GM19397 (cell line): ENCODE results near the gene IFIT3.
A peak's percentile ranks its signal among the peaks of the same experiment; 100 is the strongest.
"Not testable (repeated sequence)": the region's sequence is repeated elsewhere in the genome, so short reads cannot be mapped to it uniquely, and the experiment has no call there.

Experiments
- ATAC-seq: cut with Tn5 transposase; IDR thresholded peaks from one replicate; pipeline ENCODE4 v1.9.1; 2021; ENCODE audit warnings: mild to moderate bottlenecking, moderate library complexity; ENCODE audit not compliant: unreplicated experiment

Gene IFIT3

GRCh38 chr10:89331487-89332122 lies 3.8 kb downstream of the IFIT3 start:
- ATAC-seq: not testable (repeated sequence)

- no peak for ATAC-seq
Measured at GRCh38 chr10:89332123-89332633, 4.4 kb downstream of the IFIT3 start.

GRCh38 chr10:89335226-89335625 lies 7.4 kb downstream of the IFIT3 start:
- no peak for ATAC-seq

- no peak for ATAC-seq
Measured at GRCh38 chr10:89336241-89336640, 8.4 kb downstream of the IFIT3 start.

- no peak for ATAC-seq
Measured at GRCh38 chr10:89337484-89337883, 9.7 kb downstream of the IFIT3 start.

- ATAC-seq: no peak
Measured at GRCh38 chr10:89338713-89339112, 10.9 kb downstream of the IFIT3 start.

- ATAC-seq: no peak
Measured at GRCh38 chr10:89339875-89340274, 12.1 kb downstream of the IFIT3 start.

GRCh38 chr10:89341649-89342048 lies 13.9 kb downstream of the IFIT3 start:
- ATAC-seq: no peak

- ATAC-seq: no peak
Measured at GRCh38 chr10:89342206-89342958, 14.6 kb downstream of the IFIT3 start.

GRCh38 chr10:89343089-89343767 lies 15.4 kb downstream of the IFIT3 start:
- no peak for ATAC-seq

GRCh38 chr10:89344156-89344555 lies 16.4 kb downstream of the IFIT3 start:
- ATAC-seq: no peak

- no peak for ATAC-seq
Measured at GRCh38 chr10:89345367-89346000, 17.7 kb downstream of the IFIT3 start.

GRCh38 chr10:89346405-89347254 lies 18.8 kb downstream of the IFIT3 start:
- ATAC-seq: no peak

- ATAC-seq: no peak
Measured at GRCh38 chr10:89347701-89348457, 20.1 kb downstream of the IFIT3 start.

- no peak for ATAC-seq
Measured at GRCh38 chr10:89348481-89348880, 20.7 kb downstream of the IFIT3 start.

GRCh38 chr10:89348975-89349374 lies 21.2 kb downstream of the IFIT3 start:
- ATAC-seq: no peak

GRCh38 chr10:89350631-89351315 lies 23.0 kb downstream of the IFIT3 start:
- ATAC-seq: peak; percentile 40

GRCh38 chr10:89351412-89351779 lies 23.6 kb downstream of the IFIT3 start:
- ATAC-seq: peak; percentile 63
